HFFc6 (cell line): Measurements from ENCODE around the gene PMPCA. TPM values are rescaled to one million over a fixed set of nuclear protein-coding genes. Genes with fewer than 3 reads are reported as not detected.

Source experiments
- DNase-seq: peaks from one replicate; pipeline ENCODE4 v3.0.0-alpha.2; 2018
- H3K27ac Mint-ChIP-seq: 2 replicates; pipeline ENCODE4 v1.8.0; 2020; ENCODE audit warnings: mild to moderate bottlenecking, mixed read lengths
- H3K27me3 Mint-ChIP-seq: 2 replicates; pipeline ENCODE4 v1.8.0; 2021; ENCODE audit warnings: mild to moderate bottlenecking, moderate library complexity, mixed read lengths; ENCODE audit not compliant: insufficient read depth
- H3K36me3 Mint-ChIP-seq: 2 replicates; pipeline ENCODE4 v1.8.0; 2021; ENCODE audit warnings: low read depth, mixed read lengths
- H3K4me1 Mint-ChIP-seq: 2 replicates; pipeline ENCODE4 v1.8.0; 2020; ENCODE audit warnings: low read depth, mixed read lengths
- H3K4me3 Mint-ChIP-seq: 2 replicates; pipeline ENCODE4 v1.8.0; 2020; ENCODE audit warnings: mild to moderate bottlenecking, moderate library complexity, mixed read lengths
- H3K9me3 Mint-ChIP-seq: 2 replicates; pipeline ENCODE4 v1.8.0; 2020; ENCODE audit warnings: mild to moderate bottlenecking, mixed read lengths
- total RNA-seq, 6 experiments: library from RNA; stranded (reverse); fragmentation: NEBNext Ultra II Directional; extraction: Animal tissue kit (Norgen Biotek cat#: 25700); gene quantifications; 2 replicates in 1 of 6; 3 replicates in 5 of 6; pipeline ENCODE4 v1.2.3, GENCODE V29; 2021
- TF ChIP-seq, protein P1 (sequence below): fragments of 200-600 bp; sonication (generic); IDR thresholded peaks from 2 replicates; pipeline ENCODE4 v1.5.0; 2021; ENCODE audit warnings: antibody characterized with exemption, mild to moderate bottlenecking

Gene PMPCA
- total RNA-seq, 6 experiments from 2014 or later, result 69.1 to 81.0 (median 75.9) TPM

DNA sequence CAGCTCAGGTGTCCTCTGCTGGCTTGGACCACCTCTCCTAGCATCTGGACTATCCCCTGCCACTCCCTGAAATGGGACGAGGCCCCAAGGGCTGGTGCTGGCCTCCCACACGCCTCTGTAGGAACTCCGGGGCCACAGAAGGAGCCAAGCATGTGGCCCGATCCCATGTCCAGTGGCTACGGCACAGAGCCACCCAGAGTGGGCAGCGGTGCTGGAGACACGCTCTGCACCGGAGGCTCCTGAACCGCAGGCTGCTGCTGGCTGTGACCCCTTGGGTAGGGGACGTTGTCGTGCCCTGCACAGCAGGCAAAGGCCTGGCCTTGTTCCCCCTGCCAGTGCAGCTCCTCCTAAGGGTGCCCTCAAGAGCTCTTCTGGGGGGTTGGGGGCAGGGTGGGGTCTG is 30.6 kb upstream of the PMPCA start:
- H3K4me1 Mint-ChIP-seq, result no peaks in the 10 kb centered on the region
- no peak overlapping the region for H3K4me3 Mint-ChIP-seq
- TF ChIP-seq, protein P1, sequence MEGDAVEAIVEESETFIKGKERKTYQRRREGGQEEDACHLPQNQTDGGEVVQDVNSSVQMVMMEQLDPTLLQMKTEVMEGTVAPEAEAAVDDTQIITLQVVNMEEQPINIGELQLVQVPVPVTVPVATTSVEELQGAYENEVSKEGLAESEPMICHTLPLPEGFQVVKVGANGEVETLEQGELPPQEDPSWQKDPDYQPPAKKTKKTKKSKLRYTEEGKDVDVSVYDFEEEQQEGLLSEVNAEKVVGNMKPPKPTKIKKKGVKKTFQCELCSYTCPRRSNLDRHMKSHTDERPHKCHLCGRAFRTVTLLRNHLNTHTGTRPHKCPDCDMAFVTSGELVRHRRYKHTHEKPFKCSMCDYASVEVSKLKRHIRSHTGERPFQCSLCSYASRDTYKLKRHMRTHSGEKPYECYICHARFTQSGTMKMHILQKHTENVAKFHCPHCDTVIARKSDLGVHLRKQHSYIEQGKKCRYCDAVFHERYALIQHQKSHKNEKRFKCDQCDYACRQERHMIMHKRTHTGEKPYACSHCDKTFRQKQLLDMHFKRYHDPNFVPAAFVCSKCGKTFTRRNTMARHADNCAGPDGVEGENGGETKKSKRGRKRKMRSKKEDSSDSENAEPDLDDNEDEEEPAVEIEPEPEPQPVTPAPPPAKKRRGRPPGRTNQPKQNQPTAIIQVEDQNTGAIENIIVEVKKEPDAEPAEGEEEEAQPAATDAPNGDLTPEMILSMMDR, result no peak

DNA sequence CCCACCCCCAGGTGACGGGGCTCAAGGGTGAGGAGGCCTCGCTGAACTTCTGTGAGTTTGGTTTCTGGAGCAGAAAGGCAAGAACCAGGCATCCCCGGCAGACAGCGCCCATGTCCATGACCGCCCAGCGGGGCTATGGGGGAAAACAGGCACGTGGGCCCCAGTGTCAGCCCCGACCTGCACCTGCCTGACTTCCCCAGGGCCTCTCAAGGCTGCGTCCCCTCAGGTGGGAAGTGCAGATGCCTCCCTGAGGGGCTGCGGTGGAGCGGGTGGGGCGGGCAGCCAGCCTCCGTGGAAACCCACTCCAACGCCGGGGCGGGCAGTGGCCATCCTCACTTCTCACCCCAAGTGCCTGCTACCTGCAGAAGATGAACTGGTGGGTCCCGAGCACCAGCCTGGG is 30.1 kb upstream of the PMPCA start:
- DNase-seq, result no peak
- Mint-ChIP-seq H3K27ac (no peak overlapping the region), H3K9me3 (no peaks in the 10 kb centered on the region), H3K27me3 (no peaks in the 10 kb centered on the region; the same call in 1 of the 2 replicates), H3K4me3 (no peak overlapping the region), H3K36me3 (no peaks in the 10 kb centered on the region), H3K4me1 (no peaks in the 10 kb centered on the region)
- TF ChIP-seq, protein P1, result no peak

More for the DNA sequence above, 30.6 kb upstream of the PMPCA start:
- no peak for DNase-seq
- Mint-ChIP-seq H3K36me3 (no peaks in the 10 kb centered on the region), H3K27ac (no peak overlapping the region), H3K27me3 (peaks cover 2% of the 10 kb centered on the region; the same call in 1 of the 2 replicates), H3K9me3 (no peaks in the 10 kb centered on the region)

DNA sequence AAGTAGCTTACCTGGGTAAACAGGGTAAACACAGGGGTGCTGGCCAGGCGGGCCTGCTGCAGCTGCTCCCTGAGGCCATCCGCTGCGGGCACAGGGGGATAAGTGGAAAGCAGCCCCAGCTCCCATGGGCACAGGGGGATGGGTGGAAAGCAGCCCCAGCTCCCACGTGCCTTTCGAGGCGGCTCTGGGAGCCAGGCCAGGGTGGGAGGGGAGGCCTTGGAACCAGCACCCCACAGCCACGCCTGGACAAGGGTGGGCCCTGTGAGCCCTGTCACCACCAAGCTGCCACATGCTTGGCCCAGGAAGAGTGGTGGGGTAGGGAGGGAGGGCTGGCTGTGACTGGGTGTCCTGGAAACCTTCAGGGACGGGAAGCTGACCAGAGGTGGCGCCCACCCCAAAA is 29.1 kb upstream of the PMPCA start:
- no peak for DNase-seq
- Mint-ChIP-seq H3K4me1 (no peaks in the 10 kb centered on the region), H3K36me3 (peaks cover 7% of the 10 kb centered on the region), H3K4me3 (no peak overlapping the region), H3K27ac (no peak overlapping the region), H3K27me3 (no peaks in the 10 kb centered on the region; the same call in 1 of the 2 replicates), H3K9me3 (no peaks in the 10 kb centered on the region)
- TF ChIP-seq, protein P1, result no peak

DNA sequence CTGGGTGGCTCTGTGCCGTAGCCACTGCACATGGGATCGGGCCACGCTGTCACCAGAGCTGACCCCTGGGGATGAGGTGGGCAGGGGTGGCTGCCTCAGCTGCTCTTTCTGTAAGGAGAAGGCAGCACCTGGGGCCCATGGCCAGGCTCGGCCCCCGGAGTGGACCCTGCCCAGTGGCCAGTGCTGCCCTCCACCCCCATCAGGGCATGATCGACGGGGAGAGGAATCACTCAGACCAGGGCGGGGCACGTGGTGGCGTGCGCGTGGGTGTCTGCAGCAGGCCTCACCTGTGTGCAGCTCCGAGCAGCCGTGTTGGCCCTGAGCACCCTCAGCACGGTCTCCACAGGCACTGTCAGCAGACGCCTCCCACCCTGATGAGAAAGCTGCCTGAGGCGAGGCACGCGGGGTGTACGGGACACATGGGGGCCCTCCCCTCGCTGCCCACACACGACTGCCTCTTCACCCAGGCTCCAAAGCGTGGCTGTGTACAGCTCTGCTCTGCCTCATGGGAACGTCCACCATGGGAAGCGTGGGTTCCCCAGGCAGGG is 28.4 kb upstream of the PMPCA start:
- H3K27ac Mint-ChIP-seq, result no peak overlapping the region
- no peaks in the 10 kb centered on the region for H3K4me1 Mint-ChIP-seq
- TF ChIP-seq, protein P1, result no peak
- no peak overlapping the region for H3K4me3 Mint-ChIP-seq
- DNase-seq, result no peak
- H3K9me3 Mint-ChIP-seq, result no peaks in the 10 kb centered on the region
- peaks cover 7% of the 10 kb centered on the region for H3K36me3 Mint-ChIP-seq
- no peaks in the 10 kb centered on the region; the same call in 1 of the 2 replicates for H3K27me3 Mint-ChIP-seq

DNA sequence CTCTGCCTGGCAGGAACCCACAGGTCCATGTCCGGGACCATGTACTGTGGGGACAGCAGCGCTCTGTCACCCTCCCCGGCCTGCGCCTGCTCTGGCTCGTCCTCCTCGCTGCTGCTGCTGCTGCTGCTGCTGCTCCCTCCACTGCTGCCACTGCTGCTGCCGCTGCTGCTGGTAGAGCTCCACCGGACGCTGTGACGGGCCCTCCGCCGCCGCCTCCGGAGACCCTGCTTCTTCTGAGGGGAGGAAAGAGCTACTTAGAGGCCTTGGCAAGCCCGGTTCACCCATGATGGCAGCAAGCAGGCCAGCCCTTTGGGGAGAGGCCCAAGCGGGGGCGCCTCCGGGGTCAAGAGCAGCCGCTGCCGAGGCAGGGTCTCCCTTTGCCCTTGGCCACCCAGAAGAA is 27.0 kb upstream of the PMPCA start:
- TF ChIP-seq, protein P1, result no peak
- H3K36me3 Mint-ChIP-seq, result peaks cover 13% of the 10 kb centered on the region
- no peaks in the 10 kb centered on the region for H3K4me1 Mint-ChIP-seq
- no peak overlapping the region for H3K4me3 Mint-ChIP-seq
- H3K27me3 Mint-ChIP-seq, result no peaks in the 10 kb centered on the region; the same call in none of the 2 replicates
- no peak for DNase-seq
- no peaks in the 10 kb centered on the region for H3K9me3 Mint-ChIP-seq
- H3K27ac Mint-ChIP-seq, result no peak overlapping the region
